GM12878 (cell line): ENCODE data around the gene MCEMP1. TPM values are rescaled to one million over a fixed set of nuclear protein-coding genes. Genes with fewer than 3 reads are reported as not detected.
A peak's percentile ranks its signal among the peaks of the same experiment; 100 is the strongest.

Experiments
- ATAC-seq: fragments of 200-7000 bp; cut with Tn5 transposase; 3 replicates; pipeline ENCODE4 v1.9.1; 2020; ENCODE audit warnings: mild to moderate bottlenecking, moderate library complexity
- BruUV-seq: library from RNA; stranded (reverse); fragments of 400-500 nt; replicated peaks from 2 replicates; lab custom pipeline; 2021; lab: Mats Ljungman, UMichigan
- CTCF ChIA-PET: fragments of 300-600 bp; sonication (Branson Sonifier 250); formaldehyde crosslinking; extraction: SDS; loops from one replicate; lab custom pipeline; 2021; ENCODE audit warnings: inconsistent platforms; lab: Yijun Ruan, JAX
- POLR2A ChIA-PET: fragments of 350-600 bp; formaldehyde crosslinking; extraction: SDS; loops from one replicate; lab custom pipeline; 2021; ENCODE audit warnings: inconsistent platforms; lab: Charles Lee
- RAD21 ChIA-PET: fragments of 300-600 bp; sonication (Branson Sonifier 250); formaldehyde crosslinking; loops from one replicate; lab custom pipeline; 2023; ENCODE audit warnings: antibody characterized with exemption; ENCODE audit not compliant: unreplicated experiment; lab: Charles Lee
- SMC1A ChIA-PET: fragments of 300-600 bp; sonication (Branson Sonifier 250); formaldehyde crosslinking; loops from one replicate; lab custom pipeline; 2023; ENCODE audit not compliant: unreplicated experiment, uncharacterized antibody; lab: Charles Lee
- DNase-seq: peaks from one replicate; pipeline ENCODE4 v3.0.0-alpha.2; 2011; ENCODE audit warnings: low read depth, low spot score
- FAIRE-seq: peaks from 3 replicates; lab custom pipeline; 2011; peaks lifted over from hg19 to GRCh38; lab: Jason Lieb, UNC
- H2AFZ ChIP-seq: 2 replicates; pipeline ENCODE4 v1.6.0; 2011; ENCODE audit warnings: low read depth, low read length, control low read depth; ENCODE audit not compliant: control insufficient read depth
- H3K27ac ChIP-seq: 2 replicates; pipeline ENCODE4 v1.5.1; 2011; ENCODE audit warnings: control low read depth; ENCODE audit not compliant: control insufficient read depth, insufficient read depth
- H3K27me3 ChIP-seq, 2 experiments: replicated peaks in 1 of 2; 2 replicates each; pipeline versions ENCODE4 v1.6.0 to v1.6.1; 2011; ENCODE audit warnings: low read length in 1 of 2; ENCODE audit not compliant: control insufficient read depth in 2 of 2, insufficient read depth in 2 of 2
- H3K36me3 ChIP-seq, 2 experiments: 2 replicates each; pipeline ENCODE4 v1.5.1; 2011; ENCODE audit warnings: low read length in 1 of 2; ENCODE audit not compliant: control insufficient read depth in 2 of 2, insufficient read depth in 2 of 2
- H3K4me1 ChIP-seq: 2 replicates; pipeline ENCODE4 v1.6.1; 2011; ENCODE audit warnings: mild to moderate bottlenecking, low read length, moderate library complexity, mixed read lengths; ENCODE audit not compliant: control insufficient read depth, insufficient read depth
- H3K4me2 ChIP-seq: 2 replicates; pipeline ENCODE4 v1.6.0; 2011; ENCODE audit warnings: control low read depth; ENCODE audit not compliant: control insufficient read depth, insufficient read depth
- H3K4me3 ChIP-seq: fragments of 200-600 bp; sonication (generic); 2 replicates; pipeline ENCODE4 v1.5.1; 2016
- H3K79me2 ChIP-seq: 2 replicates; pipeline ENCODE4 v1.6.0; 2011; ENCODE audit warnings: low read length; ENCODE audit not compliant: control insufficient read depth, insufficient read depth
- H3K9ac ChIP-seq: 2 replicates; pipeline ENCODE4 v1.8.0; 2011; ENCODE audit warnings: low read length, control low read depth, mixed read lengths; ENCODE audit not compliant: control insufficient read depth, insufficient read depth
- H3K9me3 ChIP-seq: replicated peaks from 3 replicates; pipeline ENCODE4 v1.5.1; 2011; ENCODE audit warnings: mild to moderate bottlenecking, low read length; ENCODE audit not compliant: control insufficient read depth, insufficient read depth
- H4K20me1 ChIP-seq: 2 replicates; pipeline ENCODE4 v1.6.0; 2011; ENCODE audit not compliant: control insufficient read depth, insufficient read depth
- CEBPZ ChIP-seq: fragments of 150-350 bp; IDR thresholded peaks from 2 replicates; pipeline ENCODE4 v1.6.1; 2016; ENCODE audit warnings: low read depth, low read length
- IKZF2 ChIP-seq, 2 experiments: fragments of 450-650 bp; IDR thresholded peaks; 2 replicates each; pipeline ENCODE4 v1.6.1; 2017; ENCODE audit warnings: mild to moderate bottlenecking in 2 of 2, moderate library complexity in 2 of 2
- MAX ChIP-seq: IDR thresholded peaks from 2 replicates; pipeline ENCODE4 v1.6.1; 2012; ENCODE audit warnings: low read depth, low read length, improper control_type of control experiment
- MLLT1 ChIP-seq: fragments of 450-650 bp; IDR thresholded peaks from 2 replicates; pipeline ENCODE4 v1.6.1; 2016; ENCODE audit warnings: mild to moderate bottlenecking
- SIN3A ChIP-seq: IDR thresholded peaks from 2 replicates; pipeline ENCODE4 v1.6.1; 2012; ENCODE audit warnings: low read depth, low read length, improper control_type of control experiment
- WGBS: methylation state at CpG from one replicate; pipeline ENCODE4 v1.1.6; 2016; ENCODE audit warnings: low lambda C conversion rate; ENCODE audit not compliant: insufficient replicate concordance, insufficient coverage; ENCODE audit errors: missing lambda C conversion rate; 5-methylcytosine and 5-hydroxymethylcytosine counted together
- in situ Hi-C: fragments of 300-500 bp; cut with MboI; formaldehyde crosslinking; loops from 9 replicates; pipeline ENCODE4 v1.14.3; 2018; ENCODE audit warnings: mixed read lengths
- intact Hi-C: fragments of 100-400 bp; cut with micrococcal nuclease; formaldehyde crosslinking; loops from one replicate; pipeline ENCODE4 v1.14.2; 2022; ENCODE audit not compliant: unreplicated experiment
- polyA plus RNA-seq, 11 experiments: library from polyadenylated mRNA; depleted of rRNA in 4 of 11; unstranded in 6 of 11; stranded (reverse) in 5 of 11; fragments of >200 nt; fragmentation: Nextera tagmentation in 4 of 11; fragmentation: Illumina TruSeq in 1 of 11; extraction: Ambion mirVana in 4 of 11; extraction: Trizol in 1 of 11; gene quantifications; 1 replicate in 1 of 11; 2 replicates in 10 of 11; pipeline versions ENCODE4 v1.2.1 to v1.2.3, GENCODE V29; 2011 to 2016; ENCODE audit warnings: inconsistent platforms in 2 of 11, missing spikeins in 2 of 11, low read depth in 1 of 11
- total RNA-seq, 4 experiments: library from RNA; depleted of rRNA in 3 of 4; stranded (reverse); fragments of >200 nt in 3 of 4; fragmentation: Illumina TruSeq in 1 of 4; extraction: Trizol in 1 of 4; gene quantifications; 2 replicates each; pipeline versions ENCODE4 v1.2.1 to v1.2.3, GENCODE V29; 2013 to 2021

Gene MCEMP1
- total and polyA plus RNA-seq, 10 of the 15 experiments (the other 5 are each of a cell fraction or from before 2014, with no cell fraction given): 0.08 to 0.55 (median 0.26) TPM; not detected in 1

DNA sequence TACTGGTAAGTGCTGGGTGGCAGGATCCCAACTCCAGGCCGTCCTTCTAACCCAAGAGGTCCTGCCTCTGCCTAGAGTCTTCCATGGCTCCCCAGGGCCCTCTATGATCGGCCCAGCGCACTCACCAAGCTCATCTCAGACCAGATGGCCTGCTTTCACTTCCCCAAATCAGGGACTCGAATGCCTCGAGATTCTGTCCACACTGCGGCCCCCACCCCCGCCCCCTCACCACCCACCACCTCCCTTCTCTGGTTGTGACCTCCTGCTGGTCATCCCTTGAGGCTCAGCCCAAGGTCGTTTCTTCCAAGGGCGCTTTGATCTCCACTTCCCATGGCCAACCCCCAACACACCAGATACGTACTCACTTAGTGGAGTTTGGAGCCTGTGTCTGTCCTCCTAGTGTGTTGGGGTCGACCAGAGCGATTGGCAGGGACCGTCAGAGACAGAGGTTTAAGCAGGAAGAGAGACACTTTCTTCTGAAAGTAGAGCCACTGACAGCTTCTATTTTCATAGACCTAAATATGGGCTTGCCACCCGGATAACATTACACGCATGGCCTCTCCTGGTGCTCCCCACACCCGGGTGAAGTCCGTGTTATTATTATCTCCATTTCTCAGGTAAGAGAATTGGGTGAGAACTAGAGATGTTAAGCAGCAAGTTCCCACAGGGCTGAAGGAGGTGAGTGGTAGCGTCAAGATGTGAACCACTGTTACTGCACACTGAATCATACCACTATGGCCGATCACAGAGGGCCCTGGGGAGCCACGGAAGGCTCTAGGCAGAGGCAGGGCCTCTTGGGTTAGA lies 25.0 kb downstream of the MCEMP1 start, which contains the start of gene FCER2 (continued):
- TF ChIP-seq CEBPZ: no peak
- no peak; the same call in 1 of the 2 replicates for TF ChIP-seq SIN3A
- peak; percentile 60 for TF ChIP-seq IKZF2 (IDR thresholded peaks at IDR 0.05)

GRCh38 chr19:7703332-7703731 lies 26.4 kb downstream of the MCEMP1 start:
- H3K9me3 ChIP-seq: no peaks in the 10 kb centered on the region; the same call in 2 of the 3 replicates
- intact Hi-C loops (loop anchor here (5.0 to 10.0 kb wide), 2 partner anchors 104 to 491 kb away; no protein-coding TSS in a partner anchor), in situ Hi-C loops (loop anchor here (10.0 kb wide), 2 partner anchors 519 to 1179 kb away; no protein-coding TSS in a partner anchor)
- FAIRE-seq (no peak), DNase-seq (no peak), ATAC-seq (no peak)
- SMC1A ChIA-PET: interaction anchor here (1.0 kb wide), 1 partner anchor 41 kb away, joined by 6 read pairs; no protein-coding TSS in a partner anchor
- H3K79me2 ChIP-seq: peaks cover 32% of the 10 kb centered on the region
- CTCF ChIA-PET: no interaction called here
- no peaks in the 10 kb centered on the region for H3K36me3 ChIP-seq
- no peak overlapping the region for H3K4me2 ChIP-seq
- RAD21 ChIA-PET: interaction anchor here (0.6 to 2.5 kb wide), 2 partner anchors 33 to 40 kb away, joined by 3 to 11 read pairs; no protein-coding TSS in a partner anchor
- 81% methylated on average over 8 of the region's 8 CpGs for WGBS
- no peaks in the 10 kb centered on the region for H3K27me3 ChIP-seq
- no peak overlapping the region for H3K4me3 ChIP-seq
- BruUV-seq: no TSS peak
- no peak overlapping the region for H2AFZ ChIP-seq
- H3K4me1 ChIP-seq: peaks cover 70% of the 10 kb centered on the region
- 0 out of 2 replicates have a peak overlapping the region, but pooled peaks have one; percentile 1 for H3K9ac ChIP-seq
- TF ChIP-seq MLLT1 (peak; percentile 89), MAX (no peak)
- TF ChIP-seq, all 136 proteins: peak for 1
- Histone ChIP-seq H3K27ac (peak overlapping the region; percentile 99), H4K20me1 (no peaks in the 10 kb centered on the region)
- POLR2A ChIA-PET: interaction anchor here (0.6 to 1.0 kb wide), 6 partner anchors 9 to 521 kb away, joined by 3 to 5 read pairs (median 3); no protein-coding TSS in a partner anchor
